ENCODE measurements around the gene APBB1.
A peak's percentile ranks its signal among the peaks of the same experiment; 100 is the strongest.

APBB1 gene

DNA sequence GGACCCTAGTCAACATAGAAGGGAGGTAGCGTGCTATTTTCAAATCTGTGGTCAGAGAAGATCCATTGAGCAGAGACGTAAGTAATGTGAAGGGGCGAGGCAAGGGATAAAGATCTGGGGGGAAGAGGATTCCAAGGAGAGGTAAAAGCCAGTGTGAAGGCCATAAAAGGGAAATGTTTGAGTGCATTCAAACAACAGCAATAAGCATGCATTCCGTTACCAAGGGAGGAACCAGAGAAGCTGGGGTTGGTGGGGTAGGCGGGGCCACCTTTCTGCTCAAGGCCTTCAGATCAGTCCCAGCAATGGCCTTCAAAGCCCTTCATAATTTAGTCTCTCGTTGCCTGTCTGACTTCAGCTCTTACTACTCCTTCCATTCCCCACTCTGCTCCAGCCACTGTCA, 47.1 kb downstream of the APBB1 start:
- in situ Hi-C loops (cut with HindIII; ENCODE audit: low sequenced_read_pairs): no loop called here
- TF ChIP-seq, protein P1, sequence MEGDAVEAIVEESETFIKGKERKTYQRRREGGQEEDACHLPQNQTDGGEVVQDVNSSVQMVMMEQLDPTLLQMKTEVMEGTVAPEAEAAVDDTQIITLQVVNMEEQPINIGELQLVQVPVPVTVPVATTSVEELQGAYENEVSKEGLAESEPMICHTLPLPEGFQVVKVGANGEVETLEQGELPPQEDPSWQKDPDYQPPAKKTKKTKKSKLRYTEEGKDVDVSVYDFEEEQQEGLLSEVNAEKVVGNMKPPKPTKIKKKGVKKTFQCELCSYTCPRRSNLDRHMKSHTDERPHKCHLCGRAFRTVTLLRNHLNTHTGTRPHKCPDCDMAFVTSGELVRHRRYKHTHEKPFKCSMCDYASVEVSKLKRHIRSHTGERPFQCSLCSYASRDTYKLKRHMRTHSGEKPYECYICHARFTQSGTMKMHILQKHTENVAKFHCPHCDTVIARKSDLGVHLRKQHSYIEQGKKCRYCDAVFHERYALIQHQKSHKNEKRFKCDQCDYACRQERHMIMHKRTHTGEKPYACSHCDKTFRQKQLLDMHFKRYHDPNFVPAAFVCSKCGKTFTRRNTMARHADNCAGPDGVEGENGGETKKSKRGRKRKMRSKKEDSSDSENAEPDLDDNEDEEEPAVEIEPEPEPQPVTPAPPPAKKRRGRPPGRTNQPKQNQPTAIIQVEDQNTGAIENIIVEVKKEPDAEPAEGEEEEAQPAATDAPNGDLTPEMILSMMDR (IDR thresholded peaks at IDR 0.05; ENCODE audit: low read depth, low read length): no peak
- no peak for DNase-seq (ENCODE audit: low read depth, low spot score)
- H3K4me3 ChIP-seq (ENCODE audit: low read depth, low read length): no peak overlapping the region

DNA sequence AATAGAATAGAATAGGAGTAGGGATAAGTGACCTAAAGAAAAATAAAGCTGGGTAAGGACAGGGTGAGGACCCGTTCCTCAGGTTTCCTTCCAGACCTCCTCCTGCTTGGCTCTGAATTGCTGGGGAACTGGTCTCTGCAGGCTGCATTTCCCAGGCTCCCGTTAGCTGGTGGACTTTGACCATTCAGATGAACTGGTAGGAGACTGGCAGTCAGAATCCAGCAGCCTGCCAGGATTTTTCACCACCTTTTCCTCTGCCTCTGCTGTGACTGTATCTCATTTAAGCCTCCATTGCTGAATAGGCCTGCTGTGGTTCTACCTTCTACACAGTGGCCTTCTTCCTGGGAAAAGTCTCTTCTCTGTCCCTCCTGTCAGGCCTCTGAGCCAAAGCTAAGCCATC, 53.2 kb downstream of the APBB1 start:
- TF ChIP-seq, protein P1 (IDR thresholded peaks at IDR 0.05; ENCODE audit: low read depth, low read length): no peak
- in situ Hi-C loops (cut with HindIII; ENCODE audit: low sequenced_read_pairs): no loop called here
- no peak for DNase-seq (ENCODE audit: low read depth, low spot score)
- no peak overlapping the region for H3K4me3 ChIP-seq (ENCODE audit: low read depth, low read length)

DNA sequence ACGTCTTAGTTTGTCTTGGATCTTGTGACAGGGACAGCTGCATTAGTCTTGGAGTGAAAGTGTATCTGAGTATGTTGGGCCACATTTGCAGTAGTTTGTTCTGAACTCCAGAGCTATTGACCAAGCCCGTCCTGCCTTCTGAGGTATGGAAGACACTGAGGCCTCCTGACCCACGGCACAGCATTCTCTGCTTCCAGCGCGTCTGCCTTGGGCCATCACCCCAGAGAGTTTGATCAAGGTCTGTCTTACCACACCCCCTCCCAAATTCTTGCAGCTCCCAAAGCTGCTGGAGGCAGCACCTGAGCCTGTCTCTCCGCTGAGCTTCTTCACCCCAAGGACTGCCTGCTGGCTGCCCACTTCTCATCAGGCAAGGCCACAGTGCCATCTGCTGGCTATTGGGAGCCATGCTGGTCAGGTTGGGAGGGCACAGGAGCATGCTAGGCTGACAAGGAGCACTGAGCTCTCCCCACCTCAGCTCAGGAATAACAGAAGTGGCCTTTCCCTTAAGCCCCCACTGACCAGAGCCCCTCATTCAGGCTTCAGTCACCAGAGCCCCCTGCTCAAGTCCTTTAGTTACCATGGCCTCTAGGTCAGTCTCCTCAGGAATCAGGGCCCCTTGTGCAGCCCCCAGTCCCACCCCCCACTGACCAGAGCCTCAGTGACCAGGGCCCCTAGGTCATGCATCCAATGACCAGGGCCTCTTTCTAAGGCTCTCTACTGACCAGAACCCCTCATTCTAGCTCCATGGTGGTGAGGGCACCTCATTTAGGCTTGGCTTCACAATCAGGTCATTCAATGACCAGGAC, 55.8 kb downstream of the APBB1 start:
- in situ Hi-C loops (cut with HindIII; ENCODE audit: low sequenced_read_pairs): no loop called here
- no peak overlapping the region for H3K4me3 ChIP-seq (ENCODE audit: low read depth, low read length)
- TF ChIP-seq, protein P1 (IDR thresholded peaks at IDR 0.05; ENCODE audit: low read depth, low read length): peak; percentile 99
- DNase-seq (ENCODE audit: low read depth, low spot score): peak; percentile 74

DNA sequence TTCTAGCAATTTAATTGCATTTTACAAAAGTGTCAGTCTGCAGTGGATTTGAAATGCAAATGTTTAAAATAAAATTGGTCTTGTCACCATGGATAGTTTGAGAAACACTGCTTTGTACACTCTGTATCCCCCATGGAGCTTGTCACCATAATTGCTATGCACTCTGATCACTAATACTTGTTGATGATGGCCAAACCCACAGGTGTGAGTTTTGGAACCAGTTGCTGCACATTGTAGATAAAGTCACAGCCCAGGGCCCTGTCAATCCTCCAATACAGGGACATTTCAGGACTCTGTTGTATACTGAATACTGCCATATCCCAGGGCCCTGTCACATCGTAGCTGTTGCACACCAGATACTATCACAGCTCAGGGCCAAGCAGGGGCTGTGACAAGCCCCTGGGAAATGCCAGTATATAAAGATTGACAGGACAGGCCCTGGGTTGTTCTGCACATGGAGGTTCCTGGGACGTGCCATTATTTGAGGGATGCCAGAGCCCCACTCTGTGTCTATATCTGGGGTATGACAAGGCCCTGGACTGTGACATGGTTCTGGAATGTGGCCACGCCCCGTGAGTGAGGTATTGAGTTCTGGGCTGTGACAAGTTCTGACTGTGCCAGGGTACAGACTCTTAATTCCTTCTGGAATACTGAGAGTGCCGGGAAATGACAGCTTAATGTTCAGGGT, 56.6 kb downstream of the APBB1 start:
- no peak overlapping the region for H3K4me3 ChIP-seq (ENCODE audit: low read depth, low read length)
- TF ChIP-seq, protein P1 (IDR thresholded peaks at IDR 0.05; ENCODE audit: low read depth, low read length): no peak
- no peak for DNase-seq (ENCODE audit: low read depth, low spot score)
- in situ Hi-C loops (cut with HindIII; ENCODE audit: low sequenced_read_pairs): no loop called here

DNA sequence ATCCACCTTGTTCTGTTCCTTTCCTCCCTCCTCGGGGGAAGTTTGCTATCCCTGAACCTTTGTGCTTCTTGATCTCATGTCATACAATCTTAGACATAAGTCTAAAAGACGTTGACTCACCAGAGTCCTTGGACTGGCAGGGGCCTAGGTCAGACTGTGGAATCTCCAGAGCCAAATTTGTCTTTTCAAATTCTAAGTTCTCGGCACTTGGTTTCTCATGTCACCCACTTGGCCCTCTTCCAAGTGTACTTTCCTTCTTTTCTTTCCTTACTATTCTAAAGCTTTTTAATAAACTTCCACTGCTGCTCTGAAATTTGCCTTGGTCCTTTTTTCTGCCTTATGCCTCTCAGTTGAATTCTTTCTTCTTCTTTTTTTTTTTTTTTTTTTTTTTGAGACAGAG, 58.7 kb downstream of the APBB1 start:
- in situ Hi-C loops (cut with HindIII; ENCODE audit: low sequenced_read_pairs): no loop called here
- TF ChIP-seq, protein P1 (IDR thresholded peaks at IDR 0.05; ENCODE audit: low read depth, low read length): no peak
- no peak overlapping the region for H3K4me3 ChIP-seq (ENCODE audit: low read depth, low read length)
- no peak for DNase-seq (ENCODE audit: low read depth, low spot score)

DNA sequence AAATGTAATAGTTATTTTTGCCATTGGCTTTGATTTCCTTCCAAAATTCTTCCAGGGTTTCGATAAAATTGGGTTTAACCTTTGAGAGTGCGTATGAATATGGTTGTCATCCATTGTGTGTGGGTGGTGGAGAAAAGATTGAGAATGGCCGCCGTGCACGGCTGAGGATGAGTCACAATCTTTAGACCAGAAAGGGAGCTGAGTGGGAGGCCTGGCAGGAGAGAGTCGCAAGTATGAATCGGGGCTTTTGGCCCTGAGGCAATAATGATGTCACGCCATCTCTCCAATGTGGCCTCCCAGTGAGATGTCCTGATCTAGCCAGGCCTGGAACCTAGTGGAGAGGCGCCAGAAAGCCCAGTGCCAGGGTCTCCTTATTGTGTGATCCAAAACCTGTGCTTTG, 61.7 kb downstream of the APBB1 start:
- TF ChIP-seq, protein P1 (IDR thresholded peaks at IDR 0.05; ENCODE audit: low read depth, low read length): no peak
- DNase-seq (ENCODE audit: low read depth, low spot score): peak; percentile 82
- in situ Hi-C loops (cut with HindIII; ENCODE audit: low sequenced_read_pairs): no loop called here

More for the DNA sequence above, 61.7 kb downstream of the APBB1 start:
- H3K4me3 ChIP-seq (ENCODE audit: low read depth, low read length): no peak overlapping the region

All from astrocyte of the spinal cord (primary cell).